ENCODE measurements around the gene DPPA2.

DPPA2 gene

GRCh38 chr3:109325109-109325508, 8.8 kb upstream of the DPPA2 start:
- DNase-seq (ENCODE audit: low read depth in 2 of 2): no peak

DNA sequence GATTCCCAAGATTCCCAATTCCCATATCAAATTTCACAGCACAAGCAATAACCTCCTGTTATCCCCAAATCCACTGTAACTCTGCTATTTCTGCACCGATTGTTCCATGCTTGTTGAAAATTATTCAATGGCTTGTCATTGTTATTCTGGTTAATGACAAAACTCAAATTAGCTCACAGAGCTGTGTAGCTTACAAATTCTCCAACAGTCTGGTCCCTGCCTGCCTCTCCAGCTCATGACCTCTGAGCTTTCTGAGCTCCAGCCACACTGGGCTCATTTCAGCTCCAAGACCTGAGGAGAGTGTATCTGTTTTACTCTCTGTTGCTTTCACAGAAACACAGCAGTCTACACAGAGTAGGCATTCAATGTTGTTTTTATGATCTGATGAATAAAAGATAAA, 3.3 kb downstream of the DPPA2 start:
- DNase-seq (ENCODE audit: low read depth in 2 of 2): no peak

GRCh38 chr3:109297496-109297895, 18.8 kb downstream of the DPPA2 start:
- DNase-seq (ENCODE audit: low read depth in 2 of 2): no peak

DNA sequence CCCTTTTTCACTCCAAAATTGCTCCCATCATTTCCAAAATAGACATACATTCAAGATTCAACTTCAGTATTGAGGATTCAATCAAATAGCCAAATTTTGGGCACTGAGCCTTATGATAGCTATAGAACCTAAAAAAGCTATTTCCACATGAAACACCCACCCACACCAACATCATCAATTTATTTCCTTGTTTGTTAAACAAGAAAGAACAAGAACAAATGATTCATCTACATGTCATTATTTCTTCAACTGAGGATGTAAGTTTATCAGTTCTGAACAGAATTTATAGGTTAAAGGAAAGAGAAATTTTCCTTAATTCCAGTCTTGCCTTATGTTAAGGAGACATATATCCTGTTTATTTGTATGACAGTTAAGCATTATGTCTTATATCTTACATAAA, 32.2 kb downstream of the DPPA2 start:
- DNase-seq (ENCODE audit: low read depth in 2 of 2): no peak

DNA sequence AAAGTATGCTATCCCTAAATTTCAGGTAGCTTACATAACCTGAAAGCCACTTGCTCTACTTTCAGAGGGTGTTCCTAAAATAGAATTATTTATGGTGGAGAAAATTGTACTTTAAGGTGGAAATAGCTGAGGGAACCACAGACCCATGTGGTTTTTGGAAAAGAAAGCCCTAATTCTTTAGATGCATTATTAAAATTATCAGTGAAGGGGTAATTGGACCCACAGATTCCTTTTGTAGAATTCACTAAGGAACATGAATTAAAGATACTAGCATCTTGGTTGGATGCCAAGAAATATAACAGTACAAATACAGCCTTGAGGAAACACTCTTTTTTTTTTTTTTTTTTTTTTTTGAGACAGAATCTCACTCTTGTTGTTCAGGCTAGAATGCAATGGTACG, 37.8 kb downstream of the DPPA2 start:
- no peak for DNase-seq (ENCODE audit: low read depth in 2 of 2)

- no peak for DNase-seq (ENCODE audit: low read depth in 2 of 2)
These were observed 38.2 kb downstream of the DPPA2 start for GRCh38 chr3:109278141-109278540.

DNA sequence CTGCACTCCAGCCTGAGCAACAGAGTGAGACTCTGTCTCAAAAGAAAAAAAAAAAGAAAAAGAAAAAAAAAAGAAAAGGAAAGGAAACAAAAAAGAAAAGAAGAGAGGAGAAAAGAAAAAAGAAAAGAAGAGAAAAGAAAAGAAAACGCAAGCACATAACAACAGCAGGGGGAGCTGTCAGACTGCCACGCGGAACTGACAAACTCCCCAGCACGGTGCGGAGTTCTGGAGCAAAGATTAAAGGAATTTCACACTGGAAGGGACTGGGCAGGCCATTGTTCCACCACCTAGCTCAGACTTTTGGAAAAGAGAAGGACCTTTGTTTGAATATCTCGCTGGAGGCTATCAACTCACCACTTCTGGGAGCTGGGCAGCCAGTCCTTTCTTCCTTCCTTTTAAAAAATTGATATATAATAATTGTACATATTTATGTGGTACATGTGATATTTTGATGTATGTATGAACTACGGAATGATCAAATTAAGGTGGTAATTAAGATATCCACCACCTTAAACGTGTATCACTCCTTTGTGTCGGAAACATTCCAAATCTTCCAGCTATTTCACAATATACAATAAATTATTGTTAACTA, 40.5 kb downstream of the DPPA2 start:
- DNase-seq (ENCODE audit: low read depth in 2 of 2): peak; percentile 5 to 12

- DNase-seq (ENCODE audit: low read depth in 2 of 2): no peak
These were observed 45.5 kb downstream of the DPPA2 start for GRCh38 chr3:109270779-109271178.

GRCh38 chr3:109269577-109270275, 46.6 kb downstream of the DPPA2 start:
- DNase-seq (ENCODE audit: low read depth in 2 of 2): no peak

- DNase-seq (ENCODE audit: low read depth in 2 of 2): no peak
These were observed 48.1 kb downstream of the DPPA2 start for GRCh38 chr3:109268181-109268580.

DNA sequence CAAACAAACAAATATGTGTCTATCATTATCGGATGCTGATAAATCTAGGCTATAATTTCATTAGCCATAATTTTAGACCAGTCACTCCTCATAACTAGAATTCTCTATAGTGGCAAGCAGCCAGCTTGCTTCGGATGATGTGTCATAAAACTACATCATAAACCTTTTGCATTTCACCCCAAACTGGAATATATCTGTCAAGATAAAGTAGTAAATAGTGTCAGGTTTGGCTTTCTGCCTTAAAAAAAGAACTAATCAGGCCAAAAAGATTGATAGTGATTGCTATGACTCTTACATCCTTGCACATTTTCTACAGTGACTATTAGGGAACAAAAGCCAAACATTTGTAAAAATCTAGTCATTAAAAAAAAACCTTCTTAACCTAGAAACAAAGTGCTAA, 51.0 kb downstream of the DPPA2 start:
- DNase-seq (ENCODE audit: low read depth in 2 of 2): peak; percentile 11 to 17

DNA sequence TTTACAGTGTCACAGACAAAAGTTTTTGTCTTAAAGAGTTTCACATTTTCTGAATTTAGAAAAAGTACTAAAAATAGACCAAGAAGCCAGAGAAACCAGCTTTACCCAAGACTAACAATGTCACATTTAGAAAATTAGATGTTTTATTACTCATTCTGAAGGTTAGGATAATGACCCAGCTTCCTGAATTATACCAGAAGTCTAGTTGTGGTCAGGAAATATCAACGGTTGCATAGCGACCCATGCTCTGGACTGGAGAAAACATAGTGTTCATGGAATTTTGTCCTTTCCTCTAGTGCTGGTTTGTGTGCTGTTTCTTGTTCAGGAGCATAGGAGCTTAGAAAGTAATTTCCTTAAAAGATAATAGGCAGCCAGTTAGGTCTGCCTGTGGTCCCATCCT, 59.0 kb downstream of the DPPA2 start:
- peak; percentile 37 to 39 for DNase-seq (ENCODE audit: low read depth in 2 of 2)

- DNase-seq (ENCODE audit: low read depth in 2 of 2): no peak
These were observed 61.5 kb downstream of the DPPA2 start for GRCh38 chr3:109254770-109255169.

DNA sequence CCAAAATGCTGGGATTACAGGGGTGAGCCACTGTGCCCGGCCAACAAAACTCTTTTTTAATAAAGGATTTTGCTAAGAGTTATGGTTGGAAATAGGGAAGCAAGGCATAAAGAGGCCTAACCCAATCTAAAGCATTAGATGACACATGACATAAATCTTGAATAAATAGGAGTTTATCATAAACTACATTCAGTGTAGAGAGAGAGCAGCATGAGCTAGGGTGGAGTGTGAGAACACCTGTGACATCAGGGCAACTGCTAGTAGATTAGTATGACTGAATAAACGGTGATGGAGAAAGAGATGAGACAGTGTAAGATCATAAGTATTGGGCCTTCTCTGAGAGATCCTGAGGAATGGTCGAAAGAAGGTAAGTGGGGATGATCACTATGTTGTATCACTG, 63.7 kb downstream of the DPPA2 start:
- no peak for DNase-seq (ENCODE audit: low read depth in 2 of 2)

All from fibroblast of skin of left quadriceps (primary cell).